Tibial nerve (tissue), 4 donors: ENCODE data around the gene ZNF407. TPM values are rescaled to one million over a fixed set of nuclear protein-coding genes. Genes with fewer than 3 reads are reported as not detected.

ENCODE experiments used
- DNase-seq, 2 donors: peaks; one replicate each; pipeline ENCODE4 v3.0.0-alpha.2; 2019; ENCODE audit warnings: low spot score in 2 of 2
- H3K27ac ChIP-seq, 4 donors: fragments of 200-600 bp; sonication (generic) in 3 of 4; one replicate each; pipeline ENCODE4 v1.5.1; 2017 to 2019; ENCODE audit warnings: mild to moderate bottlenecking in 1 of 4
- H3K27me3 ChIP-seq, 2 donors: fragments of 200-600 bp; sonication (generic) in 1 of 2; one replicate each; pipeline versions ENCODE4 v1.5.1 to v1.6.0; 2017 to 2019
- H3K36me3 ChIP-seq, 3 donors: fragments of 200-600 bp; sonication (generic); one replicate each; pipeline ENCODE4 v1.5.1; 2018 to 2019
- H3K4me1 ChIP-seq, 4 donors: fragments of 200-600 bp; sonication (generic) in 3 of 4; one replicate each; pipeline ENCODE4 v1.5.1; 2017 to 2019
- H3K4me3 ChIP-seq, 4 donors: fragments of 200-600 bp; sonication (generic) in 3 of 4; one replicate each; pipeline ENCODE4 v1.5.1; 2017 to 2019; ENCODE audit warnings: mild to moderate bottlenecking in 1 of 4, moderate library complexity in 1 of 4
- H3K9me3 ChIP-seq, 4 donors: fragments of 200-600 bp; sonication (generic) in 3 of 4; one replicate each; pipeline ENCODE4 v1.5.1; 2017 to 2019
- CTCF ChIP-seq, 5 experiments: fragments of 200-600 bp in 3 of 5; fragments of 450-650 bp in 2 of 5; sonication (generic) in 3 of 5; IDR thresholded peaks; one replicate each; pipeline ENCODE4 v1.5.1; 2016 to 2019; ENCODE audit warnings: antibody characterized with exemption in 5 of 5, mild to moderate bottlenecking in 3 of 5, moderate library complexity in 2 of 5
- EP300 ChIP-seq, 2 donors: sonication (generic); formaldehyde crosslinking; IDR thresholded peaks; one replicate each; pipeline ENCODE4 v1.6.1; 2017; ENCODE audit warnings: antibody characterized with exemption in 2 of 2, mild to moderate bottlenecking in 1 of 2
- POLR2A ChIP-seq, 2 donors: fragments of 450-650 bp; IDR thresholded peaks; one replicate each; pipeline ENCODE4 v1.6.1; 2017; ENCODE audit warnings: antibody characterized with exemption in 2 of 2, mild to moderate bottlenecking in 2 of 2, moderate library complexity in 2 of 2
- WGBS, 2 donors: methylation state at CpG; one replicate each; pipeline ENCODE4 v1.1.5; 2018; 5-methylcytosine and 5-hydroxymethylcytosine counted together
- total RNA-seq, 4 donors: library from RNA; depleted of rRNA; stranded (reverse); fragments of >200 nt; gene quantifications; one replicate each; pipeline ENCODE4 v1.1.0, GENCODE V29; 2016

Gene ZNF407
- total RNA-seq, 4 donors from 2014 or later = 18.6 to 22.8 (median 19.6) TPM

GRCh38 chr18:75003764-75004690 lies 406.4 kb downstream of the ZNF407 start:
- H3K36me3 ChIP-seq = no peaks in the 10 kb centered on the region
- peak overlapping the region in 2 of 4 donors; percentile 48 to 69 for H3K27ac ChIP-seq
- no peak for DNase-seq
- peaks cover 0 to 7% (median 0%) of the 10 kb centered on the region in 4 donors for H3K4me1 ChIP-seq
- H3K27me3 ChIP-seq = no peaks in the 10 kb centered on the region
- TF ChIP-seq POLR2A (IDR thresholded peaks at IDR 0.05) (no peak), CTCF (IDR thresholded peaks at IDR 0.05) (no peak), EP300 (IDR thresholded peaks at IDR 0.05) (no peak)
- H3K9me3 ChIP-seq = no peaks in the 10 kb centered on the region
- no peak overlapping the region for H3K4me3 ChIP-seq
- 92 to 95% methylated on average over 23 of the region's 23 CpGs for WGBS, 2 donors

DNA sequence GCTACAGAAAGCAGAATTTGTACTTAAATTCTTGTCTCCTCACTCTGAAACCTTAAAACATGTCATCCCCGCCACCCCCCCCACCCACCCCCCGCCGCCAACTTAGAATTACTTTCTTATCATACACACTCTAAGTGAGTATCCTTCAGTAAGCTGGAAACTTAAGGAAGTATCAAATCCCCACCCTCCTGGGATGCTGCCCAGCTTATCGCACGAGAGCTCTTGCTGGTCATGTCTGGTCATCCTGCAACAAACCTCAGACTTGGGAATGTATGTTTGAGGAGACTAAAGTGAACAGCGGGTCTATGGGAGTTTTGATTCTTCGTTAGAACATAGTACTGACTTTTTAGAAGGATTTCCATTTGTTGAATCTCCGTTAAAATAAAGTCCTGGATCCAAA lies 408.0 kb downstream of the ZNF407 start:
- no peak for DNase-seq
- peaks cover 0 to 16% (median 4%) of the 10 kb centered on the region in 4 donors for H3K4me1 ChIP-seq
- no peaks in the 10 kb centered on the region for H3K9me3 ChIP-seq
- H3K27ac ChIP-seq = no peak overlapping the region
- TF ChIP-seq POLR2A (IDR thresholded peaks at IDR 0.05) = no peak
- no peak for TF ChIP-seq EP300 (IDR thresholded peaks at IDR 0.05)
- no peak for TF ChIP-seq CTCF (IDR thresholded peaks at IDR 0.05)
- 80 to 89% methylated on average over 8 of the region's 8 CpGs for WGBS, 2 donors
- no peaks in the 10 kb centered on the region for H3K36me3 ChIP-seq
- no peak overlapping the region for H3K4me3 ChIP-seq
- no peaks in the 10 kb centered on the region for H3K27me3 ChIP-seq

DNA sequence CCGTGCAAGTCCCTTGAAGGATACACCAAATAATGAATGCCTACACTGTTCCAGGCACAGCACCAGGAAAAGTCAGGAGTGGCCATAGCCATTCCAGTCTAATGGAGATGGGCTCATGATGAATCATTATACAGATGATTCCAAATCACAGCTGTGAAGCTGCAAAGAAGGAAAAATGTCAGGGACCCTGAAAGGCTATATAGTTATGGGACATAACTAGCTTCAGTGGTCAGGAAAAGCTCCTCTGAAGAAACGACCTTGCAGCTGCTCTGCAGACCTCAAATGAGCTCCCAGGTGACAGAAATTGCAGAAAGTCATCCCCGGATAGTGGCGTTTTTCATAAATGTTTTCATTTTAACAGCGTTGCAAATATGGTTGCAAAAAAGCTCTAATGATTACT lies 410.5 kb downstream of the ZNF407 start:
- H3K4me1 ChIP-seq = peaks cover 0 to 21% (median 4%) of the 10 kb centered on the region in 4 donors
- H3K27me3 ChIP-seq = no peaks in the 10 kb centered on the region
- 87 to 94% methylated on average over 5 of the region's 5 CpGs for WGBS, 2 donors
- no peak overlapping the region for H3K4me3 ChIP-seq
- H3K9me3 ChIP-seq = no peaks in the 10 kb centered on the region
- no peak overlapping the region for H3K27ac ChIP-seq
- TF ChIP-seq POLR2A (IDR thresholded peaks at IDR 0.05) (no peak), EP300 (IDR thresholded peaks at IDR 0.05) (no peak), CTCF (IDR thresholded peaks at IDR 0.05) (no peak)
- no peaks in the 10 kb centered on the region for H3K36me3 ChIP-seq
- DNase-seq = no peak

DNA sequence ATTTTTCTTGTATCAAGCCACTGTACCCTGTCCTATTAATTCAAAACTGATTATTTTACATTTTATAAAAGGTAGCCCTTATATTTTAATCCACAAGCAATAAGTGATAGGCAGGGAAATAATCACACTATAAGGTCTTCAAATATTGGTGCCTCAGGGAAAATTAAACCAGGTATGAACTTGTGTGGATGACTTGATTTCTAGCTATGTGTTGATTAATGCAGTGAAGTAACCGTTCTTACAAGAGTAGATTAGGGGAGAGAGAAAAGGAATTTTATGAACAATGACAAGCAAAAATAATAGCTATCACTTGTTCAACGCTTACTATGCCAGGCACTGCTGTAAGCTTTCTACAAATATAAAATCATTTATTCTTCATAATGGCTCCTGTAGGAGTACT lies 411.6 kb downstream of the ZNF407 start:
- H3K27me3 ChIP-seq = no peaks in the 10 kb centered on the region
- no peaks in the 10 kb centered on the region for H3K36me3 ChIP-seq
- no peak for DNase-seq
- H3K9me3 ChIP-seq = no peaks in the 10 kb centered on the region
- peaks cover 0 to 14% (median 4%) of the 10 kb centered on the region in 4 donors for H3K4me1 ChIP-seq
- TF ChIP-seq EP300 (IDR thresholded peaks at IDR 0.05) = no peak
- TF ChIP-seq CTCF (IDR thresholded peaks at IDR 0.05) = no peak
- no peak for TF ChIP-seq POLR2A (IDR thresholded peaks at IDR 0.05)
- WGBS, 2 donors = 45 to 47% methylated on average over 2 of the region's 2 CpGs
- H3K4me3 ChIP-seq = no peak overlapping the region
- H3K27ac ChIP-seq = no peak overlapping the region

DNA sequence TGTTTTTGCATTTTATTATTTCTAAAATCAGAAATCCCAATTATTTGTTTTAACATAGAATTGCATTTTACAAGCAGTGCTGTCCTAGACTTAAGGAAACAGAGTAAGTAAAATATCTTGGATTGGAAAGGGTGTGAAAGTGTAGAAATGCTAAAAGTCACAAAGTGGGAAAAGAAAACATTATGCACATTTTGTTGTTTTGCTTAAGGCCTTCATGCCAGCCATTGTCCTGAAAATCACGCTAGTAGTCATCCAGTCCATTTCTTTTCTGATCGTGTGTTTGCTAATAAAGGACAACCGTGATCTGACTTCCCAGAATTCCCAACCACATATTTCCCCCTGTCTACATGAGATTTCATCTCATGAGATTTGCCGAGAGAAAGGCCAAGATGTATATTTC lies 412.2 kb downstream of the ZNF407 start:
- H3K4me1 ChIP-seq = peaks cover 0 to 14% (median 4%) of the 10 kb centered on the region in 4 donors
- H3K27me3 ChIP-seq = no peaks in the 10 kb centered on the region
- H3K36me3 ChIP-seq = no peaks in the 10 kb centered on the region
- H3K9me3 ChIP-seq = no peaks in the 10 kb centered on the region
- H3K27ac ChIP-seq = peak overlapping the region in 2 of 4 donors; percentile 25 to 49
- DNase-seq = no peak
- no peak overlapping the region for H3K4me3 ChIP-seq
- TF ChIP-seq CTCF (IDR thresholded peaks at IDR 0.05) (no peak), POLR2A (IDR thresholded peaks at IDR 0.05) (no peak), EP300 (IDR thresholded peaks at IDR 0.05) (no peak)
- WGBS, 2 donors = 44 to 63% methylated on average over 4 of the region's 4 CpGs
